Measurements from ENCODE around the gene HCLS1. TPM values are rescaled to one million over a fixed set of nuclear protein-coding genes. Genes with fewer than 3 reads are reported as not detected.

The HCLS1 gene
- total RNA-seq, 4 donors from 2014 or later = 6.6 to 15.3 (median 7.8) TPM

DNA sequence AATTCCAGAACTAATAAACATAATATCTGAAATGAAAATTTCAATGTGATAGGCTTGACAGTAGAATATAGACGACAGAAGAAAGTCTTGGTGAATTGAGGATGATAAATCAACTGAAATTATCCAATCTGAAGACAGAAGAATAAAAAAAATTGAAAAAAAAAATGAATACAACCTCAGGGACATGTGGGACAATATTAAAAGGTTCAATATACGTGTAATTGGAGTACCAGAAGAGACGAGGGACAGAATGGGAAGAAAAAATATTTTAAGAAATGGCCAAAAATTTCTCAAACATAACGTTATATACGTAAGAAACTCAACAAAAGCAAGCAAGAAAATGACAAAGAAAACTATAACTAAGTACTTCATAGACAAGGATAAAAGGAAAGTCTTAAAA lies 43.3 kb upstream of the HCLS1 start:
- no peak for DNase-seq
- Histone ChIP-seq H3K4me1 (peaks cover 10 to 18% of the 10 kb centered on the region in 2 donors), H3K36me3 (peaks cover 0 to 11% of the 10 kb centered on the region in 2 donors), H3K4me3 (no peak overlapping the region), H3K27ac (no peak overlapping the region), H3K9me3 (no peaks in the 10 kb centered on the region), H3K27me3 (no peaks in the 10 kb centered on the region)
- ATAC-seq = no peak
- in situ Hi-C loops (cut with MboI; ENCODE audit: low sequenced_read_pairs in 4 of 4) = loop anchor here in 1 of 4 donors (25.0 kb wide), 1 partner anchor 108 kb away; no protein-coding TSS in a partner anchor
- TF ChIP-seq, protein P1, sequence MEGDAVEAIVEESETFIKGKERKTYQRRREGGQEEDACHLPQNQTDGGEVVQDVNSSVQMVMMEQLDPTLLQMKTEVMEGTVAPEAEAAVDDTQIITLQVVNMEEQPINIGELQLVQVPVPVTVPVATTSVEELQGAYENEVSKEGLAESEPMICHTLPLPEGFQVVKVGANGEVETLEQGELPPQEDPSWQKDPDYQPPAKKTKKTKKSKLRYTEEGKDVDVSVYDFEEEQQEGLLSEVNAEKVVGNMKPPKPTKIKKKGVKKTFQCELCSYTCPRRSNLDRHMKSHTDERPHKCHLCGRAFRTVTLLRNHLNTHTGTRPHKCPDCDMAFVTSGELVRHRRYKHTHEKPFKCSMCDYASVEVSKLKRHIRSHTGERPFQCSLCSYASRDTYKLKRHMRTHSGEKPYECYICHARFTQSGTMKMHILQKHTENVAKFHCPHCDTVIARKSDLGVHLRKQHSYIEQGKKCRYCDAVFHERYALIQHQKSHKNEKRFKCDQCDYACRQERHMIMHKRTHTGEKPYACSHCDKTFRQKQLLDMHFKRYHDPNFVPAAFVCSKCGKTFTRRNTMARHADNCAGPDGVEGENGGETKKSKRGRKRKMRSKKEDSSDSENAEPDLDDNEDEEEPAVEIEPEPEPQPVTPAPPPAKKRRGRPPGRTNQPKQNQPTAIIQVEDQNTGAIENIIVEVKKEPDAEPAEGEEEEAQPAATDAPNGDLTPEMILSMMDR (IDR thresholded peaks at IDR 0.05 in 4 of 5, conservative IDR thresholded peaks at IDR 0.05 in 1 of 5) = no peak
- TF ChIP-seq POLR2A (IDR thresholded peaks at IDR 0.05) = no peak
- intact Hi-C loops (cut with DNase I; ENCODE audit: low total_unique reads) = no loop called here

DNA sequence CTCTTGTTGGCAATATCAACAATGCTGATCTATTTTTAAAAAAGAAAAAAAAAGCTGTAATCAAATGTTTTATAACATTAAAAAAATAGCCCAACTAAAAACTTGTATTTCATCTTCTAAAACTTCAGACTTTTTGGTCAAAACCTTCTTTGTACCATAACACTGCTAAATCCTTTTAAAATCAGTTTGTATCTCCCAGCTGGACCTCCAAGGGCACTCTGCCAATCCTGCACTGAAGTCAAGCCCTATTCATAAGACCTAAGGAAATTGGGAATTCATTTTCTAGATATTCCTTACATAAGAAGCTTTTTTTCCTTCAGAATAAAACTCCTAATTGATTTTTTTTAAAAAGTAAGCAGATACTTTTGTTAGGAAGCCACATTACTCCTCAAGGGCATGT lies 38.2 kb upstream of the HCLS1 start:
- intact Hi-C loops (cut with DNase I; ENCODE audit: low total_unique reads) = no loop called here
- Histone ChIP-seq H3K9me3 (no peaks in the 10 kb centered on the region), H3K36me3 (peaks cover 0 to 32% of the 10 kb centered on the region in 2 donors), H3K4me3 (no peak overlapping the region), H3K27ac (peak overlapping the region in 1 of 4 donors; percentile 11), H3K27me3 (no peaks in the 10 kb centered on the region), H3K4me1 (peaks cover 10 to 19% of the 10 kb centered on the region in 2 donors)
- ATAC-seq = no peak
- in situ Hi-C loops (cut with MboI; ENCODE audit: low sequenced_read_pairs in 4 of 4) = no loop called here
- TF ChIP-seq, protein P1 (IDR thresholded peaks at IDR 0.05 in 4 of 5, conservative IDR thresholded peaks at IDR 0.05 in 1 of 5) = no peak
- TF ChIP-seq POLR2A (IDR thresholded peaks at IDR 0.05) = no peak
- no peak for DNase-seq

DNA sequence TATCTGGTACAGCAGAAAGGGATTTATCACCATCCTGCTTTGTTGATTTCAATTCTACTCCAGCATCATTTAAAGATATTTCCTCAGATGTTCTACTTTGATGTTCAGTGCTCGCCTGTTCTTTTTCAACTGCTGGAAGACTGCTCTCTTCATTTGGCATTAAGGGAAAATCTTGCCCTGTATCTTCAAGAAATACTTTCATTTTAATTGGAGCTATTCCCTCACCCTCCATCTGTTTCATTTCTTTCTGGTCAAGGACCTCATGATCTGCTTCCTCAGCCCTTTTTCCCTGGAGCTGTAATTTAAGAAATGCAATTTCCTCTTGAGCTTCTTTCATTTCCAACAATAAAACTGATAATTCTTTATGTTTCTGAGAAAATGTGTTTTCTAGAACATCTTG lies 37.8 kb upstream of the HCLS1 start:
- intact Hi-C loops (cut with DNase I; ENCODE audit: low total_unique reads) (no loop called here), in situ Hi-C loops (cut with MboI; ENCODE audit: low sequenced_read_pairs in 4 of 4) (no loop called here)
- H3K4me3 ChIP-seq = no peak overlapping the region
- ATAC-seq = no peak
- TF ChIP-seq, protein P1 (IDR thresholded peaks at IDR 0.05 in 4 of 5, conservative IDR thresholded peaks at IDR 0.05 in 1 of 5) = no peak
- H3K27me3 ChIP-seq = no peaks in the 10 kb centered on the region
- H3K27ac ChIP-seq = no peak overlapping the region
- peaks cover 10 to 19% of the 10 kb centered on the region in 2 donors for H3K4me1 ChIP-seq
- no peaks in the 10 kb centered on the region for H3K9me3 ChIP-seq
- peaks cover 0 to 35% of the 10 kb centered on the region in 2 donors for H3K36me3 ChIP-seq
- DNase-seq = no peak

- in situ Hi-C loops (cut with MboI; ENCODE audit: low sequenced_read_pairs in 4 of 4) (no loop called here), intact Hi-C loops (cut with DNase I; ENCODE audit: low total_unique reads) (no loop called here)
- ATAC-seq (no peak), DNase-seq (no peak)
- TF ChIP-seq, protein P1 (IDR thresholded peaks at IDR 0.05 in 4 of 5, conservative IDR thresholded peaks at IDR 0.05 in 1 of 5) = no peak
- TF ChIP-seq POLR2A (IDR thresholded peaks at IDR 0.05) = no peak
- H3K4me3 ChIP-seq = no peak overlapping the region
- no peaks in the 10 kb centered on the region for H3K27me3 ChIP-seq
- H3K4me1 ChIP-seq = peaks cover 10 to 20% of the 10 kb centered on the region in 2 donors
- no peak overlapping the region for H3K27ac ChIP-seq
- no peaks in the 10 kb centered on the region for H3K9me3 ChIP-seq
- H3K36me3 ChIP-seq = peaks cover 0 to 50% of the 10 kb centered on the region in 2 donors
Observed at GRCh38 chr3:121696186-121696585, 35.5 kb upstream of the HCLS1 start.
